BLaER1 (cell line): Measurements from ENCODE around the gene ARSG.

Source experiments
- H3K27ac ChIP-seq: shearing (Covaris generic); formaldehyde crosslinking; 2 replicates; pipeline ENCODE4 v1.8.1; 2022
- H3K27me3 ChIP-seq: shearing (Covaris generic); formaldehyde crosslinking; 2 replicates; pipeline ENCODE4 v1.8.1; 2022
- H3K36me3 ChIP-seq: shearing (Covaris generic); formaldehyde crosslinking; 2 replicates; pipeline ENCODE4 v1.8.1; 2022
- H3K4me1 ChIP-seq: shearing (Covaris generic); formaldehyde crosslinking; 2 replicates; pipeline ENCODE4 v1.8.1; 2022
- H3K4me2 ChIP-seq: shearing (Covaris generic); formaldehyde crosslinking; 2 replicates; pipeline ENCODE4 v1.8.1; 2022
- H3K4me3 ChIP-seq: shearing (Covaris generic); formaldehyde crosslinking; 2 replicates; pipeline ENCODE4 v1.8.1; 2022
- H3K9ac ChIP-seq: shearing (Covaris generic); formaldehyde crosslinking; 2 replicates; pipeline ENCODE4 v1.8.1; 2022
- H3K9me3 ChIP-seq: shearing (Covaris generic); formaldehyde crosslinking; 2 replicates; pipeline ENCODE4 v1.8.1; 2022
- H4K20me1 ChIP-seq: shearing (Covaris generic); formaldehyde crosslinking; 2 replicates; pipeline ENCODE4 v1.8.1; 2022
- Cebpa-rat ChIP-seq: shearing (Covaris generic); IDR thresholded peaks from 2 replicates; pipeline ENCODE4 v1.8.1; 2022

The ARSG gene

DNA sequence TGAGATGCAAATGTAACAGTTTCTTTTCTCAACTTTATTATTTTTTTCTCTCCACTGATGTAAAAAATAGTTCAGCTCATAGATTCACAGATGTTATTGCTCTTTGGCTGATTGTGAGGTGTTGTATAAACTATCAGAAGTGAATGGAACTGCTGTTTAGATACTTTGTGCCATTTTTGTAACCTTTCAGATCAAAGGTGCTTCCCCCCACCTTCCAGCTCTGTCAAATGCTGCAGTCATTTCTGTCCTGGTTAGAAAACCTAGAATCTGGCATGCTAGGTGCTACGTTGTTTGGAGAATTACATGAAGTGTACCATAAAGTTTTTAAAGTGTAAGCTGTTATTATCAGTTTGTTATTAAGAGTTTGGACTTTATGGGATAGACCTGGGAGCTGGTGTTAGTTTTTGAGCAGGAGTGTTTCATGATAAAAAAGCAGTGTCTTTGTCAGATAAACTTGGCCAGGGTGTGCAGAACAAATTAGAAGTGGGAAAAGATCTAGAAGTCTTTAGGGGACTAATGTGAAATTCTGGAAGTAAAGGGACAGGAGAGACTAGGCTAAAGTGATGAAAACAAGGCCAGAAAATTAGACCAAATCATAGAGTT is 167.8 kb downstream of the ARSG start:
- no peak overlapping the region for H3K4me2 ChIP-seq
- peaks cover 55% of the 10 kb centered on the region for H3K4me1 ChIP-seq
- H3K9me3 ChIP-seq, result no peaks in the 10 kb centered on the region
- H3K27ac ChIP-seq, result no peak overlapping the region
- TF ChIP-seq Cebpa-rat, result no peak
- no peak overlapping the region for H3K4me3 ChIP-seq
- no peaks in the 10 kb centered on the region for H3K36me3 ChIP-seq
- no peaks in the 10 kb centered on the region for H4K20me1 ChIP-seq
- H3K9ac ChIP-seq, result no peak overlapping the region
- H3K27me3 ChIP-seq, result 0 out of 2 replicates have a peak, but pooled peaks cover 5% of the 10 kb centered on the region

DNA sequence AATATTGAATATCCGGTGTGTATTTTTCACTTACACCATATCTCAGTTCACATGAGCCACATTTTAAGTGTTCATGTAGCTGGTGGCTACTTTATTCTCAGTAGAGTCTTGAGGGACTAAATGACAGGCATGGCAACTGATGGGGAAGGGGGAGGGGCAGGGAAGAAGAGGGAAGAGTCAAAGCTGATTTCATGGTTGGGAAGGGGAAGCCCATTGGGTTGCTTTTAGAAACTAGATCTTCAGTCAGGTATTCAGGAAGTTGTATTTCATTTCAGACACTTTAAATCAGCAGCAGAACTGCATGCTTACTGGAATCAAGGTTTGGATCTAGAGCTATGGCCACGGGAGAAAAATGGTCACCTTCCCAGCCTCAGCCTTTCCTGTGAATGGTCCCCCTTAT is 168.9 kb downstream of the ARSG start:
- Histone ChIP-seq H3K27me3 (0 out of 2 replicates have a peak, but pooled peaks cover 5% of the 10 kb centered on the region), H3K27ac (no peak overlapping the region), H3K9ac (no peak overlapping the region), H4K20me1 (no peaks in the 10 kb centered on the region), H3K4me2 (no peak overlapping the region), H3K4me1 (peaks cover 45% of the 10 kb centered on the region), H3K4me3 (no peak overlapping the region), H3K9me3 (no peaks in the 10 kb centered on the region), H3K36me3 (no peaks in the 10 kb centered on the region)
- no peak for TF ChIP-seq Cebpa-rat

DNA sequence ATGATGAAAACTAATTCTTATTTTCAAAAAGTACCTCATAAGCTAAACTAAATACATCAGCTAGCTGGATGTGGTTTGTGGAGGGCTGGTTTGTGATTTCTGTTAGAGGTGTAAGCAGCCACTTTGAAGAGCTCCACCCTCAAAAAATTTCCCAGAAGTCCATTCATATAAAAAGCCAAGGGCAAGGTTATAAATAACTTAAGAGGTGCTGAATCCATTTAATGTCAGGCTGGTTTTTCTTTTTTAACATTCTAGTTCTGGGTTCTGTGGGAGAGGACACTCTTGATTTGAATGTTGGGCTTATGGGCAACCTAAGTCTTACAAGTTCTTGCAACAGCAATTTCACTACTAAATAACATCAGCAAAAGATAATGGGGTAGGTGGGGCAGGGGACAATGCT is 169.4 kb downstream of the ARSG start:
- Histone ChIP-seq H3K4me1 (peaks cover 40% of the 10 kb centered on the region), H3K27me3 (0 out of 2 replicates have a peak, but pooled peaks cover 5% of the 10 kb centered on the region), H3K36me3 (no peaks in the 10 kb centered on the region), H3K9ac (no peak overlapping the region), H3K4me2 (no peak overlapping the region), H3K4me3 (no peak overlapping the region), H4K20me1 (no peaks in the 10 kb centered on the region), H3K9me3 (no peaks in the 10 kb centered on the region), H3K27ac (no peak overlapping the region)
- TF ChIP-seq Cebpa-rat, result no peak

DNA sequence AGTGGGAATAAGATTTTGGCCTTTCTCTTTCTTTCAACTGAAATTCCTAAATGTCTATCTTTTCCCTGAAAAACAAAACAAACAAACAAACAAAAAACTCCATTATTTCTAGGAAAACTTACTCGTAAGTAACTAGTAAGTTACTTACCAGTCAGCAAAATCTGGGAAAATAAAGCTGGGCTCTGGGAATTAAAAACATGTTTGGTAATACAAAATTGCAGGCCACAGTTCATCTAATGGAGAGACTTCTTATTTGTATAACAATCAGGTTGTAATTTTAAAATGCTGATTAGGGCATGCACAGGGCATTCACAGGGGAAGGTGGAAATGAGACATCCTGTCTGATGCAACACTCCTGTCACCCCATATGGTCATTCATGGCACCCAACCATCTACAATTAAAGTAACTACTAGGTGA is 169.8 kb downstream of the ARSG start:
- Histone ChIP-seq H3K4me3 (no peak overlapping the region), H3K9me3 (no peaks in the 10 kb centered on the region), H4K20me1 (no peaks in the 10 kb centered on the region), H3K36me3 (no peaks in the 10 kb centered on the region), H3K4me1 (peaks cover 40% of the 10 kb centered on the region), H3K27me3 (0 out of 2 replicates have a peak, but pooled peaks cover 4% of the 10 kb centered on the region), H3K27ac (no peak overlapping the region), H3K4me2 (peak overlapping the region; percentile 59), H3K9ac (no peak overlapping the region)
- TF ChIP-seq Cebpa-rat, result no peak

- H3K9ac ChIP-seq, result no peak overlapping the region; the same call in 1 of the 2 replicates
- no peaks in the 10 kb centered on the region for H4K20me1 ChIP-seq
- H3K9me3 ChIP-seq, result no peaks in the 10 kb centered on the region
- H3K4me2 ChIP-seq, result peak overlapping the region; percentile 59
- TF ChIP-seq Cebpa-rat, result no peak
- H3K4me1 ChIP-seq, result peaks cover 36% of the 10 kb centered on the region
- no peaks in the 10 kb centered on the region for H3K27me3 ChIP-seq
- no peak overlapping the region for H3K4me3 ChIP-seq
- H3K36me3 ChIP-seq, result no peaks in the 10 kb centered on the region
- no peak overlapping the region for H3K27ac ChIP-seq
Measured at GRCh38 chr17:68461589-68461988, 170.3 kb downstream of the ARSG start.

GRCh38 chr17:68462381-68463210 is 171.3 kb downstream of the ARSG start:
- Histone ChIP-seq H3K36me3 (no peaks in the 10 kb centered on the region), H4K20me1 (no peaks in the 10 kb centered on the region), H3K4me2 (peak overlapping the region; percentile 59), H3K27ac (no peak overlapping the region), H3K4me1 (peaks cover 32% of the 10 kb centered on the region), H3K4me3 (no peak overlapping the region), H3K27me3 (no peaks in the 10 kb centered on the region), H3K9ac (no peak overlapping the region), H3K9me3 (no peaks in the 10 kb centered on the region)
- no peak for TF ChIP-seq Cebpa-rat

DNA sequence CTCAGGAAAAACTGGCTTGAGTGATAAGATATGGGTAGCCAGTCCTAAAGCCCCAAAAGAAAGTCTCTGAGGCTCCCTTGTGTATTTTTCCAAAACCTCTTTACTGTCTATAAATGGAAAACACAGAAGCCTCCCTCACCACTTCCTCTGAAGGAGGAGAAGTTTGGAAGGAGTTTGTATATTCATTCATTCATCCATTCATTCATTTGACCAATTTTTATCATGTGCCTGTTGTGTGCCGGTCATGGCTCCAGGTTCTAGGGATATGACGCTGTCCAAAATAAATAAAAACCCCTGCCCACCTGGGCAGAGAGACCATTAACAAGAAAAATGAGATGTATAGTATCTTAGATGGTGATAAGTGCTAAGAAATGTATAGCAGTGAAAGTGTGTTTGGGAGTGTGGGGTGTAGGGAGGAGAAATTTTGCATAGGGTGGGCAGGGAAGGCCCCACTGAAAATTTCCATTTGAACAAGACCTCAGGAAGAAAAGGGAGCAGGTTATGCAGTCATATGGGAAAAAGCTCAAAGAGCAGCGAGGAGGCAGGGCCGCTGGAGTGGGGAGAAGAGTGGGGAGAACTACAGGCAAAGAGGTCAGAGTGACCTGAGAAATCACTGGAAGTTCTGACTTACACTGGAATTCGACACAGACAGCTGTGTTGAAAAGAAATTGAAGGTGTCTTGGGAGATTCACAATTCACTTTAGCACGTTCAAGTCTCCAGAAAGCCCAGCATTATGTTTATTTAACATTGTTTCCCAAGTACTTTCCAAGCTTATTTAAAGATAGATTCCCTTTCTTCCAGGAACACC is 172.1 kb downstream of the ARSG start:
- H3K9me3 ChIP-seq, result no peaks in the 10 kb centered on the region
- H3K4me3 ChIP-seq, result no peak overlapping the region
- H3K4me2 ChIP-seq, result no peak overlapping the region
- no peak overlapping the region for H3K27ac ChIP-seq
- no peaks in the 10 kb centered on the region for H3K27me3 ChIP-seq
- H3K9ac ChIP-seq, result no peak overlapping the region
- H4K20me1 ChIP-seq, result no peaks in the 10 kb centered on the region
- no peaks in the 10 kb centered on the region for H3K36me3 ChIP-seq
- TF ChIP-seq Cebpa-rat, result no peak
- peaks cover 32% of the 10 kb centered on the region for H3K4me1 ChIP-seq

GRCh38 chr17:68468334-68468733 is 177.0 kb downstream of the ARSG start:
- H3K9ac ChIP-seq, result no peak overlapping the region
- H3K4me3 ChIP-seq, result no peak overlapping the region
- H3K9me3 ChIP-seq, result peaks cover 8% of the 10 kb centered on the region; the same call in 1 of the 2 replicates
- peak overlapping the region; percentile 65 for H3K4me2 ChIP-seq
- TF ChIP-seq Cebpa-rat, result no peak
- no peak overlapping the region for H3K27ac ChIP-seq
- H3K27me3 ChIP-seq, result no peaks in the 10 kb centered on the region
- H4K20me1 ChIP-seq, result no peaks in the 10 kb centered on the region
- peaks cover 33% of the 10 kb centered on the region for H3K4me1 ChIP-seq
- no peaks in the 10 kb centered on the region for H3K36me3 ChIP-seq

DNA sequence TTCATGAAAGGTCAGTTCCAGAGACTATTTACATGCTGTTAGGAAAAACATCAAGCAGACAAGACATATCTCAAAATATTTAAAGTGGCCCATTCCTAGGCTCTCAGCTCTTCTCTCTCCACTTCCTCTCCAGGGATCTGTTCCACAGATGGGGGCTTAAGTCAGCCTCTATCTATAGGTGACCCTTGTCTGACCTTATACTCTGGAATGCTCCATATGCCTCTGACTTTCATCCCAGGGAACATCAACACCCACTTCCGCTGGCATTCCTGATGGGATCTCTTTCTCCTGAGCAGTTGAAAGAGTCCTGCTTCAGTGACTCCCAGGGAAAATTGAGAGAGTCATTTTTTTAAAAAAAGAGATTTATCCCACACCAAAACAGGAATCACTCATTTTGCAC is 177.5 kb downstream of the ARSG start:
- no peaks in the 10 kb centered on the region for H4K20me1 ChIP-seq
- TF ChIP-seq Cebpa-rat, result no peak
- H3K9ac ChIP-seq, result no peak overlapping the region
- H3K4me1 ChIP-seq, result peaks cover 33% of the 10 kb centered on the region
- H3K27me3 ChIP-seq, result no peaks in the 10 kb centered on the region
- no peaks in the 10 kb centered on the region for H3K36me3 ChIP-seq
- no peak overlapping the region for H3K27ac ChIP-seq
- H3K4me2 ChIP-seq, result peak overlapping the region; percentile 65
- peaks cover 8% of the 10 kb centered on the region; the same call in 1 of the 2 replicates for H3K9me3 ChIP-seq
- H3K4me3 ChIP-seq, result no peak overlapping the region
